ENCODE results near the gene DOCK4.

DNA sequence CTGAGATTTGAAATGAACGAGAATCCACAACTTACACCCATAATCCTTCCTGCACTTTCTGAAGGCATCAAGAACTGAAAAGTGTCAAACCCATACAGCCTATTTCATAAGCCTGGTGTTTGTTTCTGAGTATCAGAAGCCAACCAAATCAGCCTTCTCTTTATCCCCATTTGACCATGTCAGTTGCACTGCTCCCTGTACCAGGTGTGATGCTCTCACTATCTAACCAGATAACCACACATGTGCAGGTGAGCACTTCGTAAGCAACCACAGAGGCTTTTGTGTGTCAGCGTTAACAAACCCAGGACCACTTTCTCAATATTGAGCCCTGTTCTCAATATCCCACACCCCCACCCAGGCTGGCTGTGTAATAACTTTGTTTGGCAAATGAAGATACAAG is 114.4 kb downstream of the DOCK4 start:
- TF ChIP-seq CTCF (IDR thresholded peaks at IDR 0.05) (no peak), POLR2A (IDR thresholded peaks at IDR 0.05) (no peak), POLR2AphosphoS5 (IDR thresholded peaks at IDR 0.05) (no peak), EP300 (IDR thresholded peaks at IDR 0.05) (no peak)
